Upper lobe of right lung (tissue), 1 donor: Measurements from ENCODE around the gene LMLN. TPM values are rescaled to one million over a fixed set of nuclear protein-coding genes. Genes with fewer than 3 reads are reported as not detected.

Source experiments
- ATAC-seq: fragments of 200-7000 bp; cut with Tn5 transposase; one replicate; pipeline ENCODE4 v1.9.1; 2020; ENCODE audit warnings: mild to moderate bottlenecking, moderate library complexity
- DNase-seq: peaks from one replicate; pipeline ENCODE4 v3.0.0-alpha.2; 2020
- H3K27ac ChIP-seq: fragments of 200-600 bp; one replicate; pipeline ENCODE4 v1.8.0; 2022
- H3K27me3 ChIP-seq: fragments of 200-600 bp; one replicate; pipeline ENCODE4 v1.8.0; 2022; ENCODE audit warnings: mild to moderate bottlenecking
- H3K36me3 ChIP-seq: fragments of 200-600 bp; one replicate; pipeline ENCODE4 v1.8.0; 2022
- H3K4me1 ChIP-seq: fragments of 200-600 bp; one replicate; pipeline ENCODE4 v1.8.0; 2022
- H3K4me3 ChIP-seq: fragments of 200-600 bp; one replicate; pipeline ENCODE4 v1.8.0; 2022; ENCODE audit warnings: mild to moderate bottlenecking
- H3K9me3 ChIP-seq: fragments of 200-600 bp; one replicate; pipeline ENCODE4 v1.8.0; 2022
- CTCF ChIP-seq: fragments of 200-600 bp; IDR thresholded peaks from one replicate; pipeline ENCODE4 v1.8.0; 2022; ENCODE audit warnings: antibody characterized with exemption
- intact Hi-C: fragments of 100-400 bp; cut with DNase I; formaldehyde crosslinking; loops from one replicate; pipeline ENCODE4 v1.11.0; 2022
- total RNA-seq: library from RNA; stranded (reverse); fragmentation: NEBNext Ultra II Directional; extraction: Animal tissue kit (Norgen Biotek cat#: 25700); gene quantifications from one replicate; pipeline ENCODE4 v1.2.1, GENCODE V29; 2021
- donor health status: DM: no; HTN: yes; CAD: no; lungs with severe emphysema.

Gene LMLN
- total RNA-seq, 1 donor from 2014 or later = 7.3 TPM

DNA sequence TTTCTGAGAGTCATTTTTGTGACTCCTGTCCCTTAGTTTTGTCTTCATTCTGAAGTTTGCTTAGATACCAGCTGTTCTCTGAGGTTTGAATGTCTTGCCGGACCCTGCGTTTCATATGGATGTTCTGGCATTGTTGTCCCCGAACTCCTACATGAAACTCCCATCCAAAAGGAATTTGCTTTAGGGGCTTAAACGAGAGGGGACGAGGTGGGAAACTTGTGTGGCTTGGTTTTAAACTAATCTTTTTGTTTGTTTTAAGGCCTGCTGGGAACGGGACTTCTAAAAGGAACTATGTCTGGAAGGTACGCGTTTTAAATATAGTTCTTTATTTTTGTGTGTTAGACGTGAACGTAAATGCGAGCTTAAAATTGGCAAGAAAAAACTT lies 9.3 kb upstream of the LMLN start:
- Histone ChIP-seq H3K9me3 (no peaks in the 10 kb centered on the region), H3K4me1 (peaks cover 34% of the 10 kb centered on the region), H3K36me3 (peaks cover 46% of the 10 kb centered on the region), H3K4me3 (peak overlapping the region; percentile 70), H3K27ac (peak overlapping the region; percentile 92), H3K27me3 (no peaks in the 10 kb centered on the region)
- ATAC-seq (no peak), DNase-seq (no peak)
- no peak for TF ChIP-seq CTCF
- intact Hi-C loops = no loop called here

DNA sequence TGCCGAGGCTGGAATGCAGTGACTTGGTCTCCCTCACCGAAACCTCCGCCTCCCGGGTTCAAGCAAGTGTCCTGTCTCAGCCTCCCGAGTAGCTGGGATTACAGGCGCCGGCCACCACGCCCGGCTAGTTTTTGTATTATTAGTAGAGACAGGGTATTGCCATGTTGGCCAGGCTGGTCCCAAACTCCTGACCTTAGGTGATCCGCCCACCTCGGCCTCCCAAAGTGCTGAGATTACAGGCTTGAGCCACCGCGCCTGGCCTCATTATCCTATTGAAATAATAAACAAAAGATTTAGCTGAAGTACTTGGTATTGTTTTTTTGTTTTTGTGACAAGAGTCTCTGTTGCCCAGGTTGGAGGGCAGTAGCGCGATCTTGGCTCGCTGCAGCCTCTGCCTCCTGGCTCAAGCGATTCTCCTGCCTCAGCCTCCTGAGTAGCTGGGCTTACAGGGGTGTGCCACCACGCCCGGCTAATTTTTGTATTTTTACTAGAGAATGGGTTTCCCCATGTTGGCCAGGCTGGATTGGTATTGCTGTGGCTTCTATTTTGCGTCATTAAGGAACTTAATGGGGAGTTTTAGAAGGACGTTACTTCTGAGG lies 8.5 kb upstream of the LMLN start:
- H3K4me3 ChIP-seq = peak overlapping the region; percentile 70
- DNase-seq (no peak), ATAC-seq (no peak)
- no peak overlapping the region for H3K27ac ChIP-seq
- intact Hi-C loops = no loop called here
- no peaks in the 10 kb centered on the region for H3K27me3 ChIP-seq
- TF ChIP-seq CTCF = no peak
- peaks cover 54% of the 10 kb centered on the region for H3K36me3 ChIP-seq
- no peaks in the 10 kb centered on the region for H3K9me3 ChIP-seq
- H3K4me1 ChIP-seq = peaks cover 35% of the 10 kb centered on the region

DNA sequence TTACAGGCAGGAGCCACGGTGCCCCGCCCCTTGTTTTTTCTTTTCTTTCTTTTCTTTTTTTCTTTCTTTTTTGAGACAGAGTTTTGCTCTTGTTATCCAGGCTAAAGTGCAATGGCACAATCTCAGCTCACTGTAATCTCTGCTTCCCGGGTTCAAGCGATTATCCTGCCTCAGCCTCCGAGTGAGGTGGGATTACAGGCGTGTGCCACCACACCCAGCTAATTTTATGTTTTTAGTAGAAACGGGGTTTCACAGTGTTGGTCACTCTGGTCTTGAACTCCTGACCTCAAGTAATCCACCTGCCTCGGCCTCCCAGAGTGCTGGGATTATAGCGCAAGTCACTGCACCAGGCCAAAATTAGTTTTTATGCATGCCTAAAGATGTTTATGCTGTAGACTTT lies 7.6 kb upstream of the LMLN start:
- DNase-seq = no peak
- Histone ChIP-seq H3K4me3 (no peak overlapping the region), H3K9me3 (no peaks in the 10 kb centered on the region), H3K27ac (no peak overlapping the region), H3K27me3 (no peaks in the 10 kb centered on the region), H3K4me1 (peaks cover 42% of the 10 kb centered on the region), H3K36me3 (peaks cover 57% of the 10 kb centered on the region)
- no peak for TF ChIP-seq CTCF
- intact Hi-C loops = no loop called here
- ATAC-seq = no peak

DNA sequence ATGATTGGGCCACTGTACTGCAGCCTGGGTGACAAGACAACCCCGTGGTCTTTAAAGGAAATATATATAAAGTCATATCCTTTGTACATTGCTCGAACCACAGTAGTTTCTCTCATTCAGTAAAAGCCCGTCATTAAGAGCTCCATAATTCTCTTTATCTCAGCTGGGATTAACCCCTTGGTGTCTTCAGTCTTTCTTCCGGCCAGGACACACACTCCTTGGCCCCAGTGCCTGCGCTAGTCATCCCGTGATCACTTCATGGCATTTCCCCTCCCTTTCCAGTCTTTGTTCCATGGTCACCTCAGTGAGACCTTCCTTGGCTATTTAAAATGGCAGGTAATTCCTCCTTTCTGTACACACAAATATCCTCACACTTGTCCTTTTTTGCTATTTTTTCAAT lies 6.7 kb upstream of the LMLN start:
- Histone ChIP-seq H3K4me3 (no peak overlapping the region), H3K9me3 (no peaks in the 10 kb centered on the region), H3K27me3 (no peaks in the 10 kb centered on the region), H3K27ac (no peak overlapping the region), H3K4me1 (peaks cover 50% of the 10 kb centered on the region), H3K36me3 (peaks cover 57% of the 10 kb centered on the region)
- TF ChIP-seq CTCF = no peak
- intact Hi-C loops = no loop called here
- ATAC-seq (no peak), DNase-seq (no peak)

GRCh38 chr3:197953881-197954280 lies 6.1 kb upstream of the LMLN start:
- no peak for DNase-seq
- H3K36me3 ChIP-seq = peaks cover 57% of the 10 kb centered on the region
- no peaks in the 10 kb centered on the region for H3K27me3 ChIP-seq
- no peak overlapping the region for H3K27ac ChIP-seq
- no peak overlapping the region for H3K4me3 ChIP-seq
- no peak for TF ChIP-seq CTCF
- intact Hi-C loops = no loop called here
- H3K9me3 ChIP-seq = no peaks in the 10 kb centered on the region
- no peak for ATAC-seq
- H3K4me1 ChIP-seq = peaks cover 54% of the 10 kb centered on the region
